ENCODE results near the gene LRP1B. TPM values are rescaled to one million over a fixed set of nuclear protein-coding genes. Genes with fewer than 3 reads are reported as not detected.

Gene LRP1B
- polyA plus RNA-seq = 15.1 and 25.5 TPM in 2 replicates

GRCh38 chr2:142131010-142131669 is at the start of gene LRP1B:
Gene LRP1B, minus strand, starts transcription at chr2:142131016. Its CDS starts 287 bp downstream, at chr2:142130729.

Data from Purkinje cell (primary cell).